Left colon (tissue), 2 donors: ENCODE results near the gene TGFA. TPM values are rescaled to one million over a fixed set of nuclear protein-coding genes. Genes with fewer than 3 reads are reported as not detected.
"Not testable (repeated sequence)": the region's sequence is repeated elsewhere in the genome, so short reads cannot be mapped to it uniquely, and the experiment has no call there.

Experiments
- ATAC-seq: fragments of 200-7000 bp; cut with Tn5 transposase; one replicate; pipeline ENCODE4 v1.9.1; 2020; ENCODE audit warnings: mild to moderate bottlenecking, moderate library complexity
- DNase-seq, 2 donors: peaks; one replicate each; pipeline ENCODE4 v3.0.0-alpha.2; 2020
- intact Hi-C, 2 donors: fragments of 100-400 bp; cut with DNase I in 1 of 2; cut with micrococcal nuclease in 1 of 2; formaldehyde crosslinking; loops; one replicate each; pipeline versions ENCODE4 v1.11.2 to v1.14.0; 2022; cut with DNase I, micrococcal nuclease
- total RNA-seq, 2 donors: library from RNA; stranded (reverse); fragmentation: NEBNext Ultra II Directional; extraction: Animal tissue kit (Norgen Biotek cat#: 25700); gene quantifications; one replicate each; pipeline ENCODE4 v1.2.1, GENCODE V29; 2021
- donor health status: DM: no; HTN: no; CAD: no.
- donor health status: DM: yes; HTN: yes; CAD: no.

The TGFA gene
- total RNA-seq, 2 donors from 2014 or later: 30.5 to 30.8 TPM

GRCh38 chr2:70473101-70473722 lies 80.4 kb downstream of the TGFA start:
- intact Hi-C loops: no loop called here
- no peak for DNase-seq
- ATAC-seq: no peak

- ATAC-seq (no peak), DNase-seq (no peak)
- intact Hi-C loops: no loop called here
Measured at GRCh38 chr2:70472221-70472890, 81.3 kb downstream of the TGFA start.

- intact Hi-C loops: no loop called here
- ATAC-seq: peak; percentile 16
- DNase-seq: no peak
Measured at GRCh38 chr2:70471129-70471528, 82.5 kb downstream of the TGFA start.

- ATAC-seq: no peak
- no peak for DNase-seq
Measured at GRCh38 chr2:70469961-70470360, 83.7 kb downstream of the TGFA start.

GRCh38 chr2:70469435-70469834 lies 84.2 kb downstream of the TGFA start:
- intact Hi-C loops: no loop called here
- DNase-seq (no peak), ATAC-seq (no peak)

More at GRCh38 chr2:70469961-70470360, 83.7 kb downstream of the TGFA start:
- intact Hi-C loops: no loop called here

GRCh38 chr2:70468878-70469277 lies 84.7 kb downstream of the TGFA start:
- intact Hi-C loops: no loop called here
- no peak for ATAC-seq
- no peak for DNase-seq

GRCh38 chr2:70467831-70468779 lies 85.5 kb downstream of the TGFA start:
- DNase-seq: no peak
- intact Hi-C loops: no loop called here
- ATAC-seq: no peak

- ATAC-seq (no peak), DNase-seq (no peak)
- intact Hi-C loops: no loop called here
Measured at GRCh38 chr2:70467237-70467636, 86.4 kb downstream of the TGFA start.

GRCh38 chr2:70466647-70467046 lies 87.0 kb downstream of the TGFA start:
- ATAC-seq, DNase-seq, intact Hi-C loops: not testable (repeated sequence)

- ATAC-seq (no peak), DNase-seq (no peak)
- intact Hi-C loops: no loop called here
Measured at GRCh38 chr2:70463997-70464396, 89.6 kb downstream of the TGFA start.

- DNase-seq: no peak
- intact Hi-C loops: no loop called here
Measured at GRCh38 chr2:70463581-70463980, 90.0 kb downstream of the TGFA start.

GRCh38 chr2:70461981-70462876 lies 91.4 kb downstream of the TGFA start:
- intact Hi-C loops: no loop called here
- no peak for DNase-seq
- no peak for ATAC-seq

More at GRCh38 chr2:70463581-70463980, 90.0 kb downstream of the TGFA start:
- no peak for ATAC-seq

- ATAC-seq: no peak
- intact Hi-C loops: no loop called here
Measured at GRCh38 chr2:70461414-70461813, 92.2 kb downstream of the TGFA start.

GRCh38 chr2:70460333-70460732 lies 93.3 kb downstream of the TGFA start:
- intact Hi-C loops: no loop called here
- no peak for ATAC-seq

More at GRCh38 chr2:70461414-70461813, 92.2 kb downstream of the TGFA start:
- no peak for DNase-seq

GRCh38 chr2:70458661-70459060 lies 95.0 kb downstream of the TGFA start:
- no peak for DNase-seq
- intact Hi-C loops: no loop called here
- ATAC-seq: no peak

More at GRCh38 chr2:70460333-70460732, 93.3 kb downstream of the TGFA start:
- no peak for DNase-seq

- ATAC-seq: no peak
Measured at GRCh38 chr2:70456585-70457495, 96.8 kb downstream of the TGFA start.

GRCh38 chr2:70454936-70455544 lies 98.6 kb downstream of the TGFA start:
- ATAC-seq: no peak
- DNase-seq: no peak

More at GRCh38 chr2:70456585-70457495, 96.8 kb downstream of the TGFA start:
- intact Hi-C loops: no loop called here
- DNase-seq: no peak

More at GRCh38 chr2:70454936-70455544, 98.6 kb downstream of the TGFA start:
- intact Hi-C loops: no loop called here
